ENCODE measurements around the gene ETFDH.

Gene ETFDH

DNA sequence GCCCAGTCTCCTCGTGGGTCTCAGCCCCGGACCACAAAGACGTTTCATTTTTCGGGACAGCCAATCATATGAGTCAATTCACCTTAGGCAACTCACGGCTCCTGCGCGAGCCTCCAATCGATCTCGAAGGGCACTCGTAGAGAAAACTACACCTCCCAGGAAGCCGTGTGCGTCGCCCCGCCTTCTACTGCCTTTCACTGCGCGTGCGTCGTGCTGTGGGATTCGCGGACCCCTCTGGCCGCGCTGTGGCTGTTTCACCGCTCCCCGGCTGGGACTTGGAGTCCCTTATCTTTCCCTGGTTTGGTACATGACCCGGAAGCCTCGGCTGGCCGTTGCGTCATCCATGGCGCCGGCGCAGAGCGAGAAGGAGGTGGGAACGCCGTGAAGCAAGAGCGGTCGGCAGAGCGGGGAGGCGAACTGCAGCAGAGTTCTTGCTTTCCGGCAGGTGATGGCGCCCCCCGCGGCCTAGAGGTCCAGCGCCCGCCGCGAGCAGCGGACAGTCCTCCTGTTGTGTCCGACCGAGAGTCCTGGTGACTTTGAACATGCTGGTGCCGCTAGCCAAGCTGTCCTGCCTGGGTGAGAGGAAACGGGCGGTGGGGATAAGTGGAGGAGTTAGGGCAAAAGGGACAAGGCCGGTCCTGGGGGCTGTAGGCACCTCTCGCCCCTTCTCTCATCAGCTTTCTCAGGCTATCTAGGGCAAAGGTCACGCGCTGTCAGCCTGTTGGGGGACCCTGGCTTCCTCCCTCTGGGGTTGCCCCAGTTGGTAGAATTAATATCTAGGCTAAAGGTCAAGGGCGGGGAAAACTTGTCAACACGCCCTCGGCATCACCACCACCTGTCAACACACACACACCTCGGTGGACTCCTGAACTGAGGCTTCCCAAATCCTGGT, at the start of gene ETFDH:
Gene ETFDH, plus strand, starts transcription at position 382 of the 892 bp plus-strand sequence. Its CDS starts 161 bp downstream, at position 543.
- TF ChIP-seq CTCF (IDR thresholded peaks at IDR 0.05; ENCODE audit: insufficient read depth, low read length, missing control alignments): peak; percentile 87
- ChIA-PET CTCF (interaction anchor here (0.7 to 3.4 kb wide), 4 partner anchors 8 to 417 kb away, joined by 3 to 14 read pairs (median 4); no protein-coding TSS in a partner anchor), POLR2A (no interaction called here)
- DNase-seq (ENCODE audit: low read depth, low spot score): peak; percentile 96
- H3K4me3 ChIP-seq (ENCODE audit: low read depth, low read length): peak within 1 kb of the TSS; percentile 89

GRCh38 chr4:158624889-158625478, 47.1 kb upstream of the ETFDH start:
- peak; percentile 49 for TF ChIP-seq CTCF (IDR thresholded peaks at IDR 0.05; ENCODE audit: insufficient read depth, low read length, missing control alignments)
- POLR2A ChIA-PET: no interaction called here
- H3K4me3 ChIP-seq (ENCODE audit: low read depth, low read length): no peak overlapping the region
- no peak for DNase-seq (ENCODE audit: low read depth, low spot score)
- CTCF ChIA-PET: interaction anchor here (0.9 to 7.0 kb wide), 17 partner anchors 10 to 578 kb away, joined by 3 to 121 read pairs (median 7); no protein-coding TSS in a partner anchor

GRCh38 chr4:158625544-158625943, 46.6 kb upstream of the ETFDH start:
- DNase-seq (ENCODE audit: low read depth, low spot score): no peak
- ChIA-PET CTCF (interaction anchor here (0.9 to 7.0 kb wide), 18 partner anchors 9 to 577 kb away, joined by 3 to 121 read pairs (median 6); no protein-coding TSS in a partner anchor), POLR2A (no interaction called here)
- no peak for TF ChIP-seq CTCF (IDR thresholded peaks at IDR 0.05; ENCODE audit: insufficient read depth, low read length, missing control alignments)
- no peak overlapping the region for H3K4me3 ChIP-seq (ENCODE audit: low read depth, low read length)

DNA sequence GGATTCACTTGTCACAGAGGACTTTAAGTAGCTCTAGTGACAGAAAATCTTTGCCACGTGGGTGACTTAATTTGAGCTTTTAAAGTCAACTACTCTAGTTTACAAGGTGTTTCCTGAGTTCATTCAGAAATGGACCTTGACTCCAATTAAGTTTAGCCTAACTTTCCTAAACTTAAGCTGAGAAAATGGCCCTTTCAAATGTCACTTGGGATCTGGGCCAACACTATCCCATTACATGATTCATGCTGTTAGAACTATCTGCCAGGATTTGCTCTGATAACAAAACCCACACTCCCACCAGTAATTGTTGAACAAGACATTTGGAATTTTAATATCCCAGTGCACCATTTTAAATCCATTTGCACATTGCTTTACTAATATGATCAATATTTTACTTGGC, 41.2 kb upstream of the ETFDH start:
- ChIA-PET CTCF (interaction anchor here (2.4 kb wide), 1 partner anchor 371 kb away, joined by 8 read pairs; no protein-coding TSS in a partner anchor), POLR2A (no interaction called here)
- no peak overlapping the region for H3K4me3 ChIP-seq (ENCODE audit: low read depth, low read length)
- no peak for TF ChIP-seq CTCF (IDR thresholded peaks at IDR 0.05; ENCODE audit: insufficient read depth, low read length, missing control alignments)
- no peak for DNase-seq (ENCODE audit: low read depth, low spot score)

GRCh38 chr4:158636619-158637018, 35.5 kb upstream of the ETFDH start:
- no peak for TF ChIP-seq CTCF (IDR thresholded peaks at IDR 0.05; ENCODE audit: insufficient read depth, low read length, missing control alignments)
- DNase-seq (ENCODE audit: low read depth, low spot score): no peak
- no peak overlapping the region for H3K4me3 ChIP-seq (ENCODE audit: low read depth, low read length)
- ChIA-PET POLR2A (no interaction called here), CTCF (no interaction called here)

DNA sequence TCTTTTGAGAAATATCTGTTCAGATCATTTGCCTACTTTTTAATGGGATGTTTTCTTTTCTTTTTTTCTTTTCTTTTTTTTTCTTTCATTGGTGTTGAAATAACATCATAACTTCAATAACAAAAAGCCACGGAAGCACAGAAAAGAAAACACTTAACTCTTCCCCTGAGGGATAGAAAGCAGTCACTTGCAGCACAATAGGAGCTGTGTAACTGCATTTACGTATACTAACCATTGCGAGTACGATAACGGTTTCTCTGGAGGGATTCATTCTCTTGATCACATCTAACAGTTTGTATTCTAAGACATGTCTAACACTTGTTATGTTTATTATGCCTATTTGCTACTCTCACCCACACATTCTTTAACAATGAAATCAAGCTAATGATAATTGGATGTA, 27.7 kb upstream of the ETFDH start:
- H3K4me3 ChIP-seq (ENCODE audit: low read depth, low read length): no peak overlapping the region
- DNase-seq (ENCODE audit: low read depth, low spot score): no peak
- ChIA-PET CTCF (interaction anchor here (1.8 kb wide), 1 partner anchor 20 kb away, joined by 8 read pairs; no protein-coding TSS in a partner anchor), POLR2A (no interaction called here)
- no peak for TF ChIP-seq CTCF (IDR thresholded peaks at IDR 0.05; ENCODE audit: insufficient read depth, low read length, missing control alignments)

Measured in AG04449 (cell line).